Measurements from ENCODE around the gene ACSS2.
"Not testable (repeated sequence)": the region's sequence is repeated elsewhere in the genome, so short reads cannot be mapped to it uniquely, and the experiment has no call there.

The ACSS2 gene

DNA sequence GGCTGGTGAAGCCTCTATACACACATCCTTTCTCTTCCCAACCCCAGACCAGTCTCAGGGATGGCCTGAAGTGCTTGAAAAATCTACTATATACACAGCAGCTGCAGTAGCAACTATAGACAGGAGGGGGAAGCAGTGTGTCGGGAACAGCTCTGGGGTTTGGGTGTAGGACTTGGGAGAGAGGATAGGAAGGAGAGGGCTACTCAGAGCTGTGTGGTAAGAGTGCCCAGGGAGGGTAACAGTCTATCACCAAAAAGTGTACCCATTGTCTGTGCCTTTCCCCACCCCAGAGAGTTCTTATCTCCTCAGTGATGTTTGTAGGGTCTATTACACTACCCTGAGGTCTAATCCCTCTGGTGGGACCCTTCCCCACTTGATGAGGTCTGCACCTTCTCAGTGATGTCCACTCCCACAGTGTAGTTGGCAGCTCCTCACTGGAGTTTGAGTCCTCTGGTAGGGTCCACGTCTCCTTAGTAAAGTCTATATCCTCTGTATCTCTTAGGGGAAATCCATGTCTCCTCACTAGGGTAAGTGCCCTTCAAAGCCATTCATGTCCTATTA, 2.2 kb upstream of the ACSS2 start:
- DNase-seq, result peak; percentile 66
- ATAC-seq, result peak; percentile 21

DNA sequence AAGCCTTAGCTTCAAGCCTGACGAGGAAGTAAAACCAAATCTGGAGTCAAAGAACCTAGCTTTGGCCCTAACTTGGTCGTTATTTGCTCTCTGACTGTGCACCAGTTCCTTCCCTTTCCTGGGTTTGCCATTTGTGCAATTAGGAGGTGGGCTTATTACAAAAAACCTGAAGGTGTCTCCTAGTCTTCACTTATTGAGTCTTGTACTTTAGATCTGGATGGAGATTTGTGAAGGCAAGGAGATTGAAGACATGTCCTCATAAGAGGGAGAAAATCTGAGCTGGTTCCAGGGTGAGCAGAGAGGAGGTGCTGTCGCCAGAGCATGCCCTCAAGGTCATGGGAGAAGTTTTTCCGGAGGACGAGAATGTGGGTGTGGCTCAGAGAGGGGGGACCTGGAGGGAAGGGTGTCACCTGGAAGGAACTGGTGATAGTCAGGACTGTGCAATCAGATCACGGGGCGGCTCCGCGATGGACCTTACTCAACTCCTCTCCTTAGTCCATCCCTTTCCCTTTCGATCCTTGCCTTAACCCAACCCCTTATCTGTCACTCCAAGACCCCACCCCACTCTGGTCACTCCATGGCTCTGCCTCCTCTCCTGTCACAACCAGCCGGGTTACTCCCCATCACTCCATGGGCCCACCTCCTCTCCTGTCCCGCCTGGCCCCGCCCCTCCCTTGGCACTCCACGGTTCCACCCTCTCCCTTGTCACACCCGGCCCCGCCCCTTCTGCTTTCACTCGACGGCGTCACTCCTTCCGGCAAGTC, 588 bp upstream of the ACSS2 start:
- DNase-seq (peak; percentile 97), ATAC-seq (peak; percentile 85)

DNA sequence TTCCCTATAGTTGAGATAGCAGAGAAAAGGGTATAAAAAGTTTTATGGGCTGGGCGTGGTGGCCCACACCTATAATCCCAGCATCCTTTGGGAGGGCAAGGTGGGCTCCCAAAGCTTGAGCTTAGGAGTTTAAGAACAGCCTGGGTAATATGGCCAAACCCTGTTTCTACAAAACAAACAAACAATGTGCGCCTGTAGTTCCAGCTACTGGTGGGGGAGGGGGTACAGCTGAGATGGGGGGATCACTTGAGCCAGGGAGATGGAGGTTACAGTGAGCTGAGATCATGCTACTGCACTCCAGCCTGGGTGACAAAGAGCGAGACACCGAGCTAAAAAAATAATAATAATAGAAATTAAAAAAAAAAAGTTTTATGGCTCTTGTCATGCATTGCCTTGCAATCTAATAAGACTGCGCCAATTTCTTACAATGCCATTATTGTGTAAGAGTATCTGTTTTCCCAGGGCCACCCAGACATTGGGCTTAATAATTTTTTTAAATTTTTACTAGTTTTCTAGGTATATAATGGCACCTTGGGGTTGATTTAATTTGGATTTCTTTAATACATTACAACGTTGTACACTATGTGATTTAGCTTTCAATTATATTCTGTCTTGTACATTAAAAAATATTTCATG, 3.9 kb downstream of the ACSS2 start:
- no peak for DNase-seq
- ATAC-seq, result no peak

DNA sequence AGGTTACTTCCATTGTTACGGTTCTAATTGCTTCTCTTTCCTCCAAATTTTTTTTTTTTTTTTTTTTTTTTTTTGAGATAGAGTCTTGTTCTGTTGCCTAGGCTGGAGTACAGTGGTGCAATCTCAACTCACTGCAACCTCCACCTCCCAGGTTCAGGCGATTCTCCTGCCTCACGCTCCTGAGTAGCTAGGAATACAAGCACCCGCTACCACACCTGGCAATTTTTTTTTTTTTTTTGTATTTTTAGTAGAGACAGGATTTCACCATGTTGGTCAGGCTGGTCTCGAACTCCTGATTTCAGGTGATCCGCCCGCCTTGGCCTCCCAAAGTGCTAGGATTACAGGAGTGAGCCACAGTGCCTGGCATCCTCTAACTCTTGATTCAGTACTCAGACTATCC, 4.6 kb downstream of the ACSS2 start:
- not testable (repeated sequence) for ATAC-seq, DNase-seq

DNA sequence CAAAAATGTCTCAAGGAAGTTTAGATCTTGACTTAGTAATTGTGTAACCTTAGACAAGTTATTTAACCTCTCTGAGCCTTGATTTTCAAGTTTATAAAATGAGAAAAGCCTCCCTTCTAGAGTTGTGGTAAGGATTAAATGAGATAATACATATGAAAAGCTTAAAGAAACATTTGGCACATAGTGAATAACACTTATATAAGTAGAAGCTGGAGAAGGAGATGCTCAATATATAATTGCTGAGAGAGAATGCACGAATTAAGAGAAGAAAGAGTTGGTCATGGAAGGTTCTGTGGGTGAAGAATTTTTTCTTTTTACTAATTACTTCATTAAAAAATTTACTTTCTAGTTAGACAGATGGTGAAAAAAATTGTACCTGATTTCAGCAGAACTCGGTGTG, 5.3 kb downstream of the ACSS2 start:
- DNase-seq, result no peak
- no peak for ATAC-seq

DNA sequence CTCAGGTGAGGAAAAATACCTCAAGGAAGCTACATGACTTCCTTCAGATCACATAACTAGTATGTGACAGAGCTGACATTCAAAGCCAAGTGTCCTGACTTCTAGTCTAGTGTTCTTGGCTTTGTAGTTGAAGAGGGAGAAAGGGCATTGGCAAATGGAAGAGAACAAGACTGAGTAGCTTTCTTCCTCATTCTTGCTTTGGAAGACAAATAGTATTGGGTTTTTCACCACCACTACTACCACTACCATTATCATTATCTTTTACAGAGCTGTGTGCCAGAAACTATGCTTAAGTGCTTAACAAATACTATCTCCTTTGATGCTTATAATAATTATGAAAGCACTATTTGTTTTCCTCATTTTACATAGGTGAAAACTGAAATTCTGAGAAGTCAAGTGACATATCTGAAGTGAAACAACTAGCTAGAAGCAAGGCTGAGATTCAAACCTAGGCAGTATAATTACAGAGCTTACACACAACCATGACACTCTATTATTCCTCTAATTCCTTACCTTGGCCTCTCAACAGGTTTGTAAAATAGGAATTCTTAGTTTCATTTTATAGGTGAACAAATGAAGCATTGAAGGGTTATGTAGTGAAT, 6.8 kb downstream of the ACSS2 start:
- ATAC-seq, result no peak
- no peak for DNase-seq

DNA sequence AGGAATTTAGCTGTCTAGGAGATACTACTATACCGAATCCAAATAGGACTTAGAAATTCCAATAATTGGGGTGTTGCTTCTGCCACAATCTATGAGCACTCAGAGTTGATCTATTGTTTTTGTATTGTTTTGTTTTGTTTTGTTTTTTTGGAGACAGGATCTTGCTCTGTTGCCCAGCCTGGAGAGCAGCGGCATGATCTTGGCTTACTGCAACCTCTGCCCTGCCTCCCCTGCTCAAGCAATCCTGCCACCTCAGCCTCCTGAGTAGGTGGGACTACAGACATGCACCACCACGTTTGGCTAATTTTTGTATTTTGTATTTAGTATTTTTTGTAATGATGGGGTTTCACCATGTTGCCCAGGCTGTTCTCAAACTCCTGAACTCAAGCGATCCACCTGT, 7.4 kb downstream of the ACSS2 start:
- DNase-seq (no peak), ATAC-seq (no peak)

DNA sequence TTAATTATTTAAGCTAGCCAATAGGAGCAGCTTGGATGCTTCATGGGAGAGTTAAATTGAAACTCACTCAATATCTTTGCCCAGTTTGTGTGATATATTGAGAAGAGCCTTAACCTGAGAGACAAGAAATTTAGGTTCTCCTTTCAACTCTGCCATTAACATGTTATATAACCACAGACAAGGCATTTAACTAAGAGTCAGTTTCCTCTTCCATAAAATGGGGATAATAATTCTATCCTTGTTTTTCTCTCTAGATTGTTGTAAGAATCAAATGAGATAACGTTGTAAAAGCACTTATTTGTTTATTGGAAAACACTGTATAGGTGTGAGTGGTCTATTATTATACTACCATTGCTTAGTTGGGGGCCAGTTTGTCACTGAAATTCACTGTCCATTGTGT, 7.8 kb downstream of the ACSS2 start:
- DNase-seq (no peak), ATAC-seq (no peak)

DNA sequence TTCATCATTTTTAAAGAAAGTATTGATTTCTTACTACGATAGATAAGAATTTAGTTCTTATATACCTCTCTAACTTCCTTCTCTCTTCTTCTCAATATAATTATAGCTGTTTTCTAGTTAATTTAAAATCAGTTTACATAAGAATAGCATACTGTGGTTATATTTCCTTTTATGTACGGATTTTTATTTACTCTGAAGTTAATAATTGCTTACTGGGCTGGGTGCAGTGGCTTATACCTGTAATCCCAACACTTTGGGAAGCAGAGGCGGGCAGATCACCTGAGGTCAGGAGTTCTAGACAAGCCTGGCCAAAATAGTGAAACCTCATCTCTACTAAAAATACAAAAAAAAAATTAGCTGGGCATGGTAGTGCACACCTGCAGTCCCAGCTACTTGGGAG, 9.7 kb downstream of the ACSS2 start:
- DNase-seq (no peak), ATAC-seq (no peak)

DNA sequence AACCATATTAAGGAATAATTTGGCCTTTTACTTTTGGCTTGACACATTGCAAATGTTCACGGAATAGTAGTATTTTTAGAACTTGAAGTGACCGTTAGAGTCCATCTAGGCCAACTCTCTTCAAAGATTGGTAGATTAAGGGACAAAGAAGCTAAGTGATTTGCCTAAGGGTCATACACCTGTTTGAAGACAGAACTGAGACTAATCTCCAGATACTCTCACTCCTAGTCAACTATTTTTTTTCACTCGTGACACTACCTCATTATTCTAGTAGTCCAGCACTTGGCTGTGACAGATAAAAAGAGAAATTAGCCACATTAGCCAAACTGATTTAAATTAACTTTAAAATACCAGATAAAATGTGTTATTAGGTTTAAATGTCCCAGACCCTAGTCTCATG, 10.6 kb downstream of the ACSS2 start:
- DNase-seq, result no peak
- ATAC-seq, result no peak

DNA sequence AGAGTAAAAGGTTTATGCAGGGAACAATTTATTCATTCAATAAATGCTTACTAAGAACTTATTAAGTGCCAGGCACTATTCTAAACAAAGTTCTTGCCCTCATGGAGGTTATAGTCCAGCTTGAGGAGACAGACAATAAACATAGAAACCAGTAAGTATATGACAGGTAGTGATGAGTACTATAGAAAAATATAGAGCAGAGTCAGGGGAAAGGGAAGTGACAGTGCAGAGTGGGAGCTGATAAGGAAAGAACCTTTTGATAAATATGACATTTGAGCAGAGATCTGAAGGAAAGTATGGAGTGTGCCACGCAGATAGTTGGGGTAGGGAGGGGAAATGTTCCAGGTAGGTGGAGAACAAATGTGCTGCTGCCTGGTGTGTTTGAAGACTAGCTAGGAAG, 12.1 kb downstream of the ACSS2 start:
- ATAC-seq, result no peak
- DNase-seq, result no peak

DNA sequence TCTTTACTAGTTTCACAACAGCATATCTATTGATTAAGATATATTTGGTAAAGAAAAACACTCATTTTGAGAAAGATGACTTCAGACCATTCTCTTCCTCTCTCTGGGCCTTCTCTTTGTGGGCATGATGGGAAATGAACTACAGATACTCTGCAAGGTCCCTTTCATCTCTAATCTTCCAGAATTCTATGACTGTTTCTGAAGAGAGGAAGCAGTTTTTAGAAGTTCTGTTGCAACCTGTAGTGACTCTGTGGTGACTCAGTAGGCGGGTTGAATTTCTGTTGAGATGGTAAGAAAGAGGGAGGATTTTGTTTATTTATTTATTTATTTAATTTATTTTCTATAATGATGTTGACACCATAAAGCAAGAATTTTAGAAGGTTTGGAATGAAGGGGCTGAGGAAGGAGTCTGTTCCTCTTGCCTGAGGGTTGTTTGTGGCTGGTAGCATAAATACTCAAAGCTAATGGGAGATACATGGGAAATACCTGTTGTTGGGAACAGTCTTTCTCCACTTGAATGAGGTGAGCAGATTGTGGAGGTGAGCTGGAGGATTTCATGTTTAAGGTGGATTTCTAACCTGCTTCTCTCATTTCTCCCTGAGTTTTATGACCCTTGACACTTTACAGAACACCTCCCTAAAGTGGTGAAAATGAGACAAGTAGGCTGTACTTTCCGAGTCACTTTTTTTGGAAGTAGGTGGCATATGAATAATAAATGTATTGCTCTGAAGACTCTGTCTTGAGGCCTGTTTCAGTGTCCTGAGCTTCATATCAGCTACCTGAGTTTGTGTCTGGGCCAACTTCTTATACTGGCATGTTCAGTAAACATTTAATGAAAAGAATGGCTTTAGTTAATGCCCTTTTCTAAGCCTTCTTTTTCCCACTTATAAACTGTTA, 15.0 kb downstream of the ACSS2 start:
- ATAC-seq (peak; percentile 94), DNase-seq (peak; percentile 17)

DNA sequence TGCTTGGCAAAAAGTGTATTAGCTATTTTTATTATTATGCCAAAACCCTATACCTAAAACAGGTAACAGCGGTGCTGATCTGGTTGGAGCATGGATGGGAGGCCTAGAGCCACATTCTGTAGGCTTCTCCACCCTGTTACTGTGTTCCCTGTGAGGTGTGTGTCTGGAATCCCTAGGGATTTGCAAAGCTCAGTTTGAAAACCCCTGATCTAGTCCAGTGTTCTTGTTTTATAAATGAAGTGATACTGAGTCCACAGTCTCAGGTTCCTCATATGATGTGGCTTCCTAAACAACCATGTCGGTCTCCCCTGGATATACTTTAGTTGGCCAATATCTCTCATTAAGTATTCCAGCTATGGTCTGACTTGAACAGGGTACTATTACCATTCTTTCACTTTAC, 16.3 kb downstream of the ACSS2 start:
- no peak for ATAC-seq
- DNase-seq, result no peak

DNA sequence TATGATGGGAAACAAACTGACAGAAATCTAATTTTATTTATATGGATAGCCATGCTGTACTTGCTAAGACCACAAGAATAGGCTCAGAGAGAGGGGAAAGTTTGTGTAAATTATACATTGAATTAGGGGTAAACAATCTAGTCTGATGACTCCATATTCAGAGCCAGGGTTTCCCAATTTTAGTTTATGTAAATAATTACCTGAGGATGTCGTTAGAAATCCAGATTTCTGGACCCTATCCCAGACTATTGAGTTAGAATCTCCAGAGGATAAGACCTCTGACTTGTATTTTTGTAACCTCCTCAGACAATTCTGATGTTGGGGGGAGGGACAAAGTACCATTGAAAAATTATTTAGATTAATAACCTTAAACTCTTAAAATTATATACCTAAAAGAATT, 18.3 kb downstream of the ACSS2 start:
- ATAC-seq (no peak), DNase-seq (no peak)

DNA sequence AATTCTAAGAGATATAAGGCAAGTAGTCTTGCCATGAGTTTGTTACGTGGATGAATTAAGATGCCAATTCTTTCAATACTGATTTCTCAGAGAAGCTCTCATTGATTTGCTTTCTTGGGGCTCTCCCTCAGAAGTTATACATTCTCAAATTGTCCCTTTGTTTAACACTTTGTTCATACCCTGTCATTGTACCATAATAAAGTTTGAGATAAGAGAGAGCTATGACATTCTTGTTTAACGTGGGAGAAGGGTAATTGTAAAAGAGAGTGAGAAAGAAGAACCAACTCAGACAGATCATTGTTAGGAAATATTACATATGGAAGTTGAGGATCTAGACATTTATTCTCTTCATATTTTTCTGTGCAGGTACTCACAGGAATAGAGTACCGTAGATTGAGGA, 19.1 kb downstream of the ACSS2 start:
- no peak for ATAC-seq
- no peak for DNase-seq

DNA sequence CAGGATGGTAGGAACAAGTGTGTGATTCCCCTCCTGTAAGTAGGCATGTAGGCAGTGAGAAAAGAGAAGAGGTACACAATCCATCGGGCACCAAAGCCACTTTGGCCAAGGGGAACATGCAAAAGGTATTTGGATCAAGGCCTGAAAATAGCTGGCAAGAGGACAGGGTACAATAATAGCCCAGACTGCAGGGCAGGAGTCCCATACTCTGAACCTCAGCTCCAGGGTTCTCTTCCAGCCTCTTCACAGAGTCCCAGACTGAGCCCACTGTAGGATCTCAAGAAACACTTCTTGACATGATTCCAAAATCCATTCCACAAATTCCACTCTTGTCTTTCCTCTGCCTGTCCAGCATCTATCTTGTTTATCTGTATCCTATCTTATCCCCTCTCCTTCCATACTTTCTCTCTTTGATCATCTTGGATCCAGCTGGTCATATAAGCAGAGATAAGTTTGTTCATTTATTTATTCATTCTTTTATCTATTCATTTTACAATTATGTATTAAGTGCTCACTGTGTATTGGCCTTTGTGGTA, 19.7 kb downstream of the ACSS2 start:
- no peak for DNase-seq
- ATAC-seq, result no peak

DNA sequence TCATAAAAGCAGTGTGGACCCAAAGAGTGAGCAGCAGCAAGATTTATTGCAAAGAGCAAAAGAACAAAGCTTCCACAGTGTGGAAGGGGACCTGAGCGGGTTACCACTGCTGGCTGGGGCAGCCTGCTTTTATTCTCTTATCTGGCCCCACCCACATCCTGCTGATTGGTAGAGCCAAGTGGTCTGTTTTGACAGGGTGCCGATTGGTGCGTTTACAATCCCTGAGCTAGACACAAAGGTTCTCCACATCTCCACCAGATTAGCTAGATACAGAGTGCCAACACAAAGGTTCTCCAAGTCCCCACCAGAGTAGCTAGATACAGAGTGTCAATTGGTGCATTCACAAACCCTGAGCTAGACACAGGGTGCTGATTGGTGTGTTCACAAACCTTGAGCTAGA, 21.7 kb downstream of the ACSS2 start:
- DNase-seq, ATAC-seq: not testable (repeated sequence)

DNA sequence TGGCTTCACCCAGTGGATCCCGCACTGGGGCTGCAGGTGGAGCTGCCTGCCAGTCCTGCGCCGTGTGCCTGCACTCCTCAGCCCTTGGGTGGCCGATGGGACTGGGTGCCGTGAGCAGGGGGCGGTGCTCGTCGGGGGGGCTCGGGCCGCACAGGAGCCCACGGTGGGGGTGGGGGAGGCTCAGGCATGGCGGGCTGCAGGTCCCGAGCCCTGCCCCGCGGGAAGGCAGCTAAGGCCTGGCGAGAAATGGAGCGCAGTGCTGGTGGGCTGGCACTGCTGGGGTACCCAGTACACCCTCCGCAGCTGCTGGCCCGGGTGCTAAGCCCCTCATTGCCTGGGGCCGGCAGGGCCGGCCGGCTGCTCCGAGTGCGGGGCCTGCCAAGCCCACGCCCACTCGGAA, 22.3 kb downstream of the ACSS2 start:
- not testable (repeated sequence) for DNase-seq, ATAC-seq

DNA sequence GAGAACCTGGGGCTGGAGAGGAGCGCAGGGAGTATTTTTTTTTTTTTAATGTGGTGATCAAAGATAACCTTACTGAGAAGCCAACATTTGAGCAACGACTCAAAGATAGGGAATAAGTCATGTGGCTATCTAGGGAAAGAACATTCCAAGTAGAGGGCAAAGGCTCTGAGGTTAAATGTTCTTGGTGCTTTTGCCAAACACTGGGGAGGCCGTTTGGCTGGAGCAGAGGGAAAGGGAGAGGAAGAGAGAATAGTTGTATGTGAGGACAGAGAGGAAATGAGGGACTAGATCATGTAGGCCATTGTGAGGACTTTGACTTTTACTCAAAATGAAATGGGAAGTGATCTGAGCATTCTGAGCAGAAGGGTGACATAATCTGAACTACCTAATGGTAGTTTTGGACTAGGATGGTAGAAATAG, 27.8 kb downstream of the ACSS2 start:
- ATAC-seq, result no peak
- no peak for DNase-seq

DNA sequence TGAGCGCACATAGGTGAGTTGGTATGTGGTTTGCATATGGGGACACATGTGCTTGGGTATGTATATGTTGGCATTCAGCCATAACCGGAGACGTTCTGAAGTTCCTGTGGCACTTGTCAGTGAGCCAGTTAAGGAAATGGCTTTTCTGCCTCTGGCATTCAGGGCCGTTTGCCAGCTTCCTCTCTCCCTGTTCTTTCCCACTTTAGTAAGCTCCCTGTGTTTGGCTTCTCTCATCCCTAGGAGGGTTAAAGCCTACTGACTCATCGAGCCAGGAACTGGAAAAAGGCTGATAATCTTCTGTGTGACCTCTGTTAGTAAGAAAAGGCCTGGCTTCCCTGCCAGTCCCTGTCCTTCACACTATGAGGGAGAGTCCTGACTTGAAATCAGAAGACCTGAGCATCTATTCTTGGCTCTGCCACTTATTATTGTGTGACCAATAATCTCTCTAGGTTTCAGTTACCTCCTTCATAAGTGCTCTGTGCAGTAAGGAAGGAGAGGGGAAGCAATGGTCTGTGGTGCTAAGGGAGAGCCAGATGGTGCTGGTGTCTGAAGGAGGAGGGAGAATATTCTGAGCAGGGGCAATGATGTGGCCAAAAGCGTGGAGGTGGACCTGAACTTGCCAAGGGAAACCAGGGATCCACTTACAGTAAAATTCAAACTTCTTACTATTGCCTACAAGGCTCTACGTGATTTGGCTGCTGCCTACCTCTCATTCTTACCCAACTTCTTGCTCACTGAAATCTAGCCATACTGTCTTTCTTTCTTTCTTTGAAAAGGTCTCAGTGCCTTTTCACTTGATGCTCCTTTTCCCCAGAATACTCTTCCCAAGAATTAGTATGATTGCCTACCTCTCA, 31.4 kb downstream of the ACSS2 start:
- DNase-seq (no peak), ATAC-seq (no peak)

DNA sequence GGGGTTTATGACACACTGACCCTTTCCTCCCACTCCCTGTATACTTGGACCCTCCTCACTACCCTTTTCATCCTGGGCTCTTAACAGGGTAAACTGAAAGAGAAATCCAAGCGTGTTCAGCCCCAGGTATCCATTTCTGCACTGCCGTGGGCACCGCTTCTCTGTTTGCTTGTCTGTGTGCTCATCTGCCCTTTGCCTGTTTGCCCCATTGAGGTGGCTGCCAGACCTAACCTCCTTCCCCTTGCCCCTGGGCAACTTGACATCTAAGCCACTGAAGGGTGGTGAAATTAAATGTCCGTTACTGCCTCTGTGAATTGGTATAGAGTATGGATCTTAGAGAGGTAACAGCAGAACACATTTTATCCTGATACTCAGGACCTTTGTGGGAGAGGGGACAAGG, 38.7 kb downstream of the ACSS2 start:
- DNase-seq (no peak), ATAC-seq (no peak)

Data from stimulated activated naive CD8-positive, alpha-beta T cell treated with anti-CD3 and anti-CD28 coated beads, Interleukin-15, Interleukin-2, amounts not matched to agents 100 U/mL and 50 U/mL, for 24 hours (primary cell).